ENCODE results near the gene SPTBN1.

SPTBN1 gene

DNA sequence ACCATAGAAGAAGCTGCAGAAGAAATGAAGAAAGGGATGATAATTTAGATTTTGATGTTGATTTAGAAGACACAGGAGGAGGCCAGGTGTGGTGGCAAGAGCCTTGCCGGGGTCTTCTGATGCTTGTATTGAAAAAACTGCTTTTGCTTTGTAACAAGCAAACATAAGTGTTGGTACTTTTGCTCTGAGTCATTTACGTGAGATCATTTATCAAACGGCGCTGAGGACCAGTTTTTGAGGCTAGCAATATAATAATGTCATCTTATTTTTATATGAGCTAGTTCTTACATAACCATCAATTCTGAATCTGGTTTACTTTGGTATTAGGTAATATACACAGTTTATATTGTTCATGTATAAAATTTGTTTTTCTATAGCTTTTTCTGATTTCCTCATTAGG is 30.6 kb downstream of the SPTBN1 start:
- H3K36me3 Mint-ChIP-seq (ENCODE audit: low read depth), result peaks cover 31% of the 10 kb centered on the region
- peaks cover 5% of the 10 kb centered on the region for H3K27me3 Mint-ChIP-seq (ENCODE audit: low read depth, poor library complexity)
- H3K4me3 Mint-ChIP-seq, result no peak overlapping the region
- no peak overlapping the region for H3K27ac Mint-ChIP-seq
- TF ChIP-seq, protein P1, sequence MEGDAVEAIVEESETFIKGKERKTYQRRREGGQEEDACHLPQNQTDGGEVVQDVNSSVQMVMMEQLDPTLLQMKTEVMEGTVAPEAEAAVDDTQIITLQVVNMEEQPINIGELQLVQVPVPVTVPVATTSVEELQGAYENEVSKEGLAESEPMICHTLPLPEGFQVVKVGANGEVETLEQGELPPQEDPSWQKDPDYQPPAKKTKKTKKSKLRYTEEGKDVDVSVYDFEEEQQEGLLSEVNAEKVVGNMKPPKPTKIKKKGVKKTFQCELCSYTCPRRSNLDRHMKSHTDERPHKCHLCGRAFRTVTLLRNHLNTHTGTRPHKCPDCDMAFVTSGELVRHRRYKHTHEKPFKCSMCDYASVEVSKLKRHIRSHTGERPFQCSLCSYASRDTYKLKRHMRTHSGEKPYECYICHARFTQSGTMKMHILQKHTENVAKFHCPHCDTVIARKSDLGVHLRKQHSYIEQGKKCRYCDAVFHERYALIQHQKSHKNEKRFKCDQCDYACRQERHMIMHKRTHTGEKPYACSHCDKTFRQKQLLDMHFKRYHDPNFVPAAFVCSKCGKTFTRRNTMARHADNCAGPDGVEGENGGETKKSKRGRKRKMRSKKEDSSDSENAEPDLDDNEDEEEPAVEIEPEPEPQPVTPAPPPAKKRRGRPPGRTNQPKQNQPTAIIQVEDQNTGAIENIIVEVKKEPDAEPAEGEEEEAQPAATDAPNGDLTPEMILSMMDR (IDR thresholded peaks at IDR 0.05), result no peak
- peaks cover 38% of the 10 kb centered on the region for H3K4me1 Mint-ChIP-seq
- no peak for DNase-seq
- peaks cover 24% of the 10 kb centered on the region for H3K9me3 Mint-ChIP-seq

DNA sequence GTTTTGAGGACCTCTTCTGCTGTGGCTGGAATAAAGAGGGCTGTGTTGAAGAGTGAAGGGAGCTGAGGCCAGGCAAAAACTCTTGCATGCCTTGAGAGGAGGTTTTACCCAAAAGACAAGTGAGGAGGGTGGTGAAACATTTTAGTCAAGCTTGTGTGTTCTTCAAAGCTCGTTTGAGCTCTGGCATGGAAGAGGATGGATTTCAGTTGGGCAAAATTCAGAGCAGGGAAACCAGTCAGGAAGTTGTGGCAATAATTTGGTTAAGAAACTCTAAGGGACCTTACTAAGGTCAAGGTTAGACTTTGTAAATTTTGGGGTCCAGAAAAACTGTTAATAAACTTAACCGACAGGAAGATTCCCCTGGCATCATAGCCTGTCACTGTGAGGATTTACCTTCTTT is 34.7 kb downstream of the SPTBN1 start:
- TF ChIP-seq, protein P1 (IDR thresholded peaks at IDR 0.05), result no peak
- Mint-ChIP-seq H3K36me3 (ENCODE audit: low read depth) (peaks cover 13% of the 10 kb centered on the region), H3K9me3 (peaks cover 12% of the 10 kb centered on the region), H3K4me1 (peaks cover 12% of the 10 kb centered on the region), H3K27me3 (ENCODE audit: low read depth, poor library complexity) (peaks cover 5% of the 10 kb centered on the region), H3K4me3 (no peak overlapping the region), H3K27ac (peak overlapping the region; percentile 36)
- DNase-seq, result no peak

DNA sequence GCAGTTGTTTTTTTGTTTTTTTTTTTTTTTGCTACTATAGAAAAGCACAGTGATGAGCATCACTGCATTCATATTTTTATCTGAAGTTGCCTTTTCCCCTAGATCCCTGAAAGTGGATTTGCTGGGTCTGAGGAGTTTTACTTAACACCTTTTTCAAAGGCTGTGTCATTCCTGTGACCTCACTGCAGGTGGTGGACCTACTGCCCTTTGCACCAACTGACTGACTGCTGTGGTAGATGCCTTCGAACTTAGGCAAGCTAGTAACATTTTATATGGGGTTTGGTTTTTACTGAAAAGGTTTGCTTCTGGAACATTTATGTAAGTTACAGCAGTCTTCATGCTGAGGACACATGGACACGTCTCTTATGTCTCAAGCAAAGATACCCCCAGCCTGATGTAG is 36.2 kb downstream of the SPTBN1 start:
- no peak overlapping the region for H3K4me3 Mint-ChIP-seq
- peaks cover 12% of the 10 kb centered on the region for H3K4me1 Mint-ChIP-seq
- H3K27me3 Mint-ChIP-seq (ENCODE audit: low read depth, poor library complexity), result peaks cover 5% of the 10 kb centered on the region
- peaks cover 3% of the 10 kb centered on the region for H3K9me3 Mint-ChIP-seq
- TF ChIP-seq, protein P1 (IDR thresholded peaks at IDR 0.05), result no peak
- H3K36me3 Mint-ChIP-seq (ENCODE audit: low read depth), result peaks cover 3% of the 10 kb centered on the region
- DNase-seq, result no peak
- no peak overlapping the region for H3K27ac Mint-ChIP-seq

DNA sequence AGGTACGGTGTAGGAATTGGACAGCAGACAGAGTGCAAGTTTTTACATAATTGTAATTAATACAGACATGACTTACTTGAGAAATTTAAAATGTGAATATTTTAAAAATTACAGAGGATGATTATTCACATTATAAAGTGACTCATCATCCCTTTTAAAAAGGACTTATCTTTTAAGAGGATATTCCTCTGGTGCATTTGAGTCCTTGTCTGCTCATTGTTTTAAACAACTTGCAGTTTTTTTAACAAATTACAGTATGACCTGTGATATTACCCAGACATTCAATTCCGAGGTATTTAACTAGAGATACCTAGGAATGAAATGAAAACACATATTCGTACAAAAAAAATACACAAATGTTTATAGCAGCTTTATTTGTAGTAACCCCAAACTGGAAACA is 38.0 kb downstream of the SPTBN1 start:
- H3K4me3 Mint-ChIP-seq, result no peak overlapping the region
- peaks cover 4% of the 10 kb centered on the region for H3K27me3 Mint-ChIP-seq (ENCODE audit: low read depth, poor library complexity)
- H3K4me1 Mint-ChIP-seq, result peaks cover 6% of the 10 kb centered on the region
- no peaks in the 10 kb centered on the region for H3K36me3 Mint-ChIP-seq (ENCODE audit: low read depth)
- TF ChIP-seq, protein P1 (IDR thresholded peaks at IDR 0.05), result no peak
- no peak for DNase-seq
- H3K9me3 Mint-ChIP-seq, result no peaks in the 10 kb centered on the region
- H3K27ac Mint-ChIP-seq, result no peak overlapping the region

DNA sequence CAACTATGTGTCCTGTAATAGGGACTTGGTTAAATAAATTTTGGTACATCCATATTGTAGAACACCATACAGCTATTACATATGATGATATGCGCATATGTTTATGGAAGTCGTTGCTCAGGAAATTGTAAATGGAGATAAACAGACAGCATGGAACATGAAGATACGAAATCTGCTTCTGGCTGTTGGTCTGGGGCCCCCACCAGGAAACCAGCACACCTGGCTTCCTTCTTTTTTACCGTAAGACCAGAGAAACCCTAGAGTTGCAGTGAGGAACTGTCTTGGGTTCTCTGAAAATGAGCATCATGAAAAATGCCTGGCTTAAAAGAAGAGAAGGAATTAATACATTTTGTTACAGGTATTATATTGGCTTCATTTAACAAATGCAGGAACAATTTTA is 40.8 kb downstream of the SPTBN1 start:
- H3K36me3 Mint-ChIP-seq (ENCODE audit: low read depth), result no peaks in the 10 kb centered on the region
- TF ChIP-seq, protein P1 (IDR thresholded peaks at IDR 0.05), result no peak
- no peak overlapping the region for H3K4me3 Mint-ChIP-seq
- H3K9me3 Mint-ChIP-seq, result no peaks in the 10 kb centered on the region
- no peak for DNase-seq
- H3K27me3 Mint-ChIP-seq (ENCODE audit: low read depth, poor library complexity), result peaks cover 3% of the 10 kb centered on the region
- no peaks in the 10 kb centered on the region for H3K4me1 Mint-ChIP-seq
- H3K27ac Mint-ChIP-seq, result no peak overlapping the region

DNA sequence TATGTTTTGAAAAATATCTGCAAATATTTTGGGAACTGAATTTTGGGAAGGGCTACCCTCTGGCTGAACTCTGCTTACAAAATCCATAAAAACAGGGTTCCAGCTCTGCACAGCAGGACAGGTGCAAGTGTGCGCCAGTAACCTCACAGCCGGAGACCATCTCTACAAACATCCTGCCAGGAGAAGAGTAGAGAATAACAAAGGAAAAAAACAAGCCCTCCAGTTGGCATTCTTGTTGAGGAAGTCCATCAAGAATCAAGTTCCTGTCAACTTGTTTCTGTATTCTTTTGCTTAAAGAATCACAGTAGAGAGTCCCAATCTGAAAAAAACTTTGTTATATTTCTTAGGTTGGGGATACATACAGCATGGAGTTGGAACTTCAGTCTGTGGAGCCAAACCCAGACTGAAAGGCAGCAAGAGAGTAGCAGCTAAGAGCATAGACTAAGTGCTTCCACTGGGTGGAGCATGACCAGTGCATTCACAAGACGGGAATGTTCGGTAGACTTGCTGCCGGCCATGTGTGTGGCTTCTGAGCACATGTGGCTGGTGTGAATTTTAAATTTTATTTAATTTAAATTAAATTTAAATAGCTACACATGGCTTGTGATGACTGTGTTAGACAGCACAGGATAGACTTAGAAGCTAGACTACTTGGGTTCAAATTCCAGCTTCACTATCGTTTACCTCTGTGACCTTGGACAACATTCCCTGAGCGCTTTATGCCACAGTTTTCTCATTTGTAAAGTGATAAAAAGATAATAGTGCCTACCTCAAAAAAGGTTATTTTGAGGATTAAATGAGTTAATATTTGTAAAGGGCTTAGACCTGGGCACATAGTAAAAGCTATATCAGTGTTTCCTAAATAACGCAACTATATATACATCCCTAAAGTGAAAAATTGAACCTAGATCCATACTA is 41.9 kb downstream of the SPTBN1 start:
- peaks cover 10% of the 10 kb centered on the region for H3K27me3 Mint-ChIP-seq (ENCODE audit: low read depth, poor library complexity)
- no peak overlapping the region for H3K27ac Mint-ChIP-seq
- H3K9me3 Mint-ChIP-seq, result no peaks in the 10 kb centered on the region
- no peak overlapping the region for H3K4me3 Mint-ChIP-seq
- no peak for DNase-seq
- H3K36me3 Mint-ChIP-seq (ENCODE audit: low read depth), result no peaks in the 10 kb centered on the region
- TF ChIP-seq, protein P1 (IDR thresholded peaks at IDR 0.05), result no peak
- peaks cover 10% of the 10 kb centered on the region for H3K4me1 Mint-ChIP-seq

Data from nephron progenitor cell (in vitro differentiated cells).